B cell (primary cell): ENCODE results near the gene NUDT14. TPM values are rescaled to one million over a fixed set of nuclear protein-coding genes. Genes with fewer than 3 reads are reported as not detected.

ENCODE experiments used
- ATAC-seq: fragments of 200-7000 bp; cut with Tn5 transposase; one replicate; pipeline ENCODE4 v1.10.0; 2021; ENCODE audit warnings: low read depth, mild to moderate bottlenecking, moderate number of reproducible peaks, moderate library complexity
- CTCF ChIA-PET: fragments of 350-600 bp; sonication (Branson Sonifier 250); formaldehyde crosslinking; loops from one replicate; lab custom pipeline; 2021; ENCODE audit warnings: antibody characterized with exemption, inconsistent platforms; lab: Charles Lee
- POLR2A ChIA-PET: fragments of 350-600 bp; sonication (Branson Sonifier 250); formaldehyde crosslinking; loops from one replicate; lab custom pipeline; 2021; ENCODE audit warnings: antibody characterized with exemption; lab: Charles Lee
- DNase-seq: peaks from one replicate; pipeline ENCODE4 v3.0.0; 2013
- H2AFZ ChIP-seq: 2 replicates; pipeline ENCODE4 v1.6.1; 2012; ENCODE audit warnings: mild to moderate bottlenecking, low read depth, low read length; ENCODE audit not compliant: insufficient read depth, poor library complexity, severe bottlenecking
- H3K27ac ChIP-seq, 2 donors: 1 replicate in 1 of 2; 2 replicates in 1 of 2; pipeline ENCODE4 v1.5.1; 2012 to 2013; ENCODE audit warnings: low read length in 2 of 2, mild to moderate bottlenecking in 2 of 2, moderate library complexity in 1 of 2
- H3K27me3 ChIP-seq, 4 experiments: fragments of 200-600 bp in 1 of 4; sonication (generic) in 1 of 4; replicated peaks in 1 of 4; 1 replicate in 2 of 4; 2 replicates in 2 of 4; pipeline versions ENCODE4 v1.6.1 to v1.7.0; 2013 to 2016; ENCODE audit warnings: low read length in 3 of 4, mild to moderate bottlenecking in 2 of 4, mixed read lengths in 1 of 4, moderate library complexity in 1 of 4; ENCODE audit not compliant: insufficient read depth in 4 of 4, control insufficient read depth in 3 of 4; ENCODE audit errors: control extremely low read depth in 1 of 4
- H3K36me3 ChIP-seq, 2 experiments: replicated peaks in 1 of 2; 1 replicate in 1 of 2; 2 replicates in 1 of 2; pipeline versions ENCODE4 v1.6.1 to v1.7.1; 2013; ENCODE audit warnings: low read length in 1 of 2; ENCODE audit not compliant: insufficient read depth in 2 of 2, control insufficient read depth in 1 of 2; ENCODE audit errors: control extremely low read depth in 1 of 2, extremely low read depth in 1 of 2
- H3K4me1 ChIP-seq, 2 donors: fragments of 200-600 bp in 1 of 2; sonication (generic) in 1 of 2; 1 replicate in 1 of 2; 2 replicates in 1 of 2; pipeline versions ENCODE4 v1.5.1 to v1.6.1; 2013 to 2017; ENCODE audit warnings: low read length in 2 of 2; ENCODE audit not compliant: control insufficient read depth in 2 of 2, insufficient read depth in 2 of 2
- H3K4me2 ChIP-seq: replicated peaks from 2 replicates; pipeline ENCODE3; 2012; ENCODE audit warnings: mild to moderate bottlenecking, low read depth, low read length; ENCODE audit not compliant: poor library complexity, severe bottlenecking
- H3K4me3 ChIP-seq, 5 experiments: fragments of 200-600 bp in 1 of 5; sonication (generic) in 1 of 5; 1 replicate in 3 of 5; 2 replicates in 2 of 5; pipeline versions ENCODE4 v1.5.1 to v1.7.0; 2011 to 2016; ENCODE audit warnings: low read length in 4 of 5, mild to moderate bottlenecking in 4 of 5, low read depth in 2 of 5, control low read depth in 1 of 5, moderate library complexity in 1 of 5; ENCODE audit not compliant: insufficient read depth in 1 of 5; ENCODE audit errors: control extremely low read depth in 1 of 5, extremely low read depth in 1 of 5
- H3K79me2 ChIP-seq: fragments of 200-600 bp; sonication (generic); one replicate; pipeline ENCODE4 v1.6.0; 2016; ENCODE audit warnings: low read length; ENCODE audit not compliant: control insufficient read depth, insufficient read depth
- H3K9ac ChIP-seq: fragments of 200-600 bp; sonication (generic); 2 replicates; pipeline ENCODE4 v1.6.1; 2017; ENCODE audit warnings: mild to moderate bottlenecking, low read length, moderate library complexity
- H3K9me3 ChIP-seq, 3 donors: one replicate each; pipeline versions ENCODE4 v1.6.1 to v1.7.1; 2013; ENCODE audit warnings: low read length in 2 of 3; ENCODE audit not compliant: control insufficient read depth in 2 of 3, insufficient read depth in 1 of 3; ENCODE audit errors: control extremely low read depth in 1 of 3
- H4K20me1 ChIP-seq: 2 replicates; pipeline ENCODE4 v1.6.0; 2012; ENCODE audit warnings: mild to moderate bottlenecking, low read length; ENCODE audit not compliant: insufficient read depth, control insufficient read depth, poor library complexity, severe bottlenecking
- H3K27ac Mint-ChIP-seq: one replicate; pipeline ENCODE4 v1.8.0; 2021; ENCODE audit warnings: mixed read lengths
- H3K27me3 Mint-ChIP-seq: one replicate; pipeline ENCODE4 v1.8.0; 2021; ENCODE audit warnings: mixed read lengths
- H3K4me1 Mint-ChIP-seq: one replicate; pipeline ENCODE4 v1.8.0; 2021; ENCODE audit warnings: mixed read lengths
- H3K4me3 Mint-ChIP-seq: one replicate; pipeline ENCODE4 v1.8.0; 2021; ENCODE audit warnings: mixed read lengths
- H3K9me3 Mint-ChIP-seq: one replicate; pipeline ENCODE4 v1.8.0; 2022; ENCODE audit warnings: mixed read lengths; ENCODE audit not compliant: insufficient read depth
- EZH2 ChIP-seq: IDR thresholded peaks from 2 replicates; pipeline ENCODE4 v1.6.1; 2012; ENCODE audit warnings: borderline replicate concordance, low read depth, mild to moderate bottlenecking, moderate library complexity, low read length; ENCODE audit not compliant: insufficient read depth, poor library complexity, severe bottlenecking
- WGBS: methylation state at CpG from one replicate; pipeline ENCODE4 v1.1.5; 2013; ENCODE audit warnings: missing lambda C conversion rate; ENCODE audit not compliant: insufficient coverage; 5-methylcytosine and 5-hydroxymethylcytosine counted together
- intact Hi-C: fragments of 100-400 bp; cut with micrococcal nuclease; formaldehyde crosslinking; loops from one replicate; pipeline ENCODE4 v1.10.0; 2022
- polyA plus RNA-seq: library from polyadenylated mRNA; depleted of rRNA; stranded (reverse); fragments of >200 nt; gene quantifications from 2 replicates; pipeline ENCODE4 v1.2.3, GENCODE V29; 2012
- total RNA-seq, 2 donors: library from RNA; stranded (reverse); fragments of 120-200 nt in 1 of 2; gene quantifications; 1 replicate in 1 of 2; 2 replicates in 1 of 2; pipeline versions ENCODE4 v1.2.3 to v1.2.4, GENCODE V29; 2013 to 2022
- TF ChIP-seq, protein P1 (sequence below): fragments of 200-600 bp; IDR thresholded peaks from one replicate; pipeline ENCODE4 v1.8.0; 2022; ENCODE audit warnings: antibody characterized with exemption, mild to moderate bottlenecking

Gene NUDT14
- total and polyA plus RNA-seq, 2 donors (not counting 1 experiment from before 2014, with no cell fraction given): 17.4 to 31.6 TPM

DNA sequence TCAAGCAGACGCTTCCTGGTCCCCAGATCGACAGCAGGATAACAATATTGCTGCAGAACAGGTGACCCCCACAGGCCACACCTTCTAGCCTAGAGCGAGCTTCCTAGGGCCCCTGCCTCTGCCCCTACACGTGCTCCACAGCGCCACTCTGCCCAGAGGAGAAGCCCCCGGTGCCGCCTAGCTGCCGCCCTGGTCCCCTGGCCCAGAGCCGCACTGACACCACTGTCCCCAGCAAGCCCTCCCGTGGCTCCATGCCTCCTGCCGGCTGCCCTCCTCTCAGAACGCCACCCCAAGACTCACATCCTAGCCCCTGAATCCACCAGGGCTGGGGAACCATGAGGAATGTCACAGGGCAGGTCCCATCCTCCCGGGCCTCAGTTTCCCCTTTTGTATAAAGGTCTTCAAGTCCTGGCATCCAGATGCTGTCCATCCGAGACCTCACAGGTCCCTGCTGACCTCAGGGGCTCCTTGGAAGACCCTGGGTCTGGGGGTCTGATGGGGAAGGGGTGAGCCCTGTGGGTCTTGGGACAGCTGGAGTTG, 43.6 kb downstream of the NUDT14 start:
- Histone ChIP-seq H3K27me3 (peaks cover 0 to 4% (median 0%) of the 10 kb centered on the region in 4 experiments), H3K9me3 (peaks cover 1 to 33% (median 18%) of the 10 kb centered on the region in 3 donors), H3K9ac (no peak overlapping the region), H3K36me3 (no peaks in the 10 kb centered on the region), H3K27ac (no peak overlapping the region), H3K4me2 (no peak overlapping the region), H3K79me2 (no peaks in the 10 kb centered on the region), H3K4me1 (no peaks in the 10 kb centered on the region), H3K4me3 (no peak overlapping the region), H2AFZ (no peak overlapping the region), H4K20me1 (no peaks in the 10 kb centered on the region)
- no peak for ATAC-seq
- Mint-ChIP-seq H3K9me3 (peaks cover 10% of the 10 kb centered on the region), H3K4me1 (no peaks in the 10 kb centered on the region), H3K27ac (no peak overlapping the region), H3K27me3 (peaks cover 8% of the 10 kb centered on the region), H3K4me3 (no peak overlapping the region)
- 93% methylated on average over 13 of the region's 14 CpGs for WGBS
- POLR2A ChIA-PET: interaction anchor here (0.6 kb wide), 1 partner anchor 158 kb away, joined by 3 read pairs; no protein-coding TSS in a partner anchor
- CTCF ChIA-PET: no interaction called here
- no peak for DNase-seq
- intact Hi-C loops: no loop called here
- TF ChIP-seq EZH2: no peak
- TF ChIP-seq, protein P1, sequence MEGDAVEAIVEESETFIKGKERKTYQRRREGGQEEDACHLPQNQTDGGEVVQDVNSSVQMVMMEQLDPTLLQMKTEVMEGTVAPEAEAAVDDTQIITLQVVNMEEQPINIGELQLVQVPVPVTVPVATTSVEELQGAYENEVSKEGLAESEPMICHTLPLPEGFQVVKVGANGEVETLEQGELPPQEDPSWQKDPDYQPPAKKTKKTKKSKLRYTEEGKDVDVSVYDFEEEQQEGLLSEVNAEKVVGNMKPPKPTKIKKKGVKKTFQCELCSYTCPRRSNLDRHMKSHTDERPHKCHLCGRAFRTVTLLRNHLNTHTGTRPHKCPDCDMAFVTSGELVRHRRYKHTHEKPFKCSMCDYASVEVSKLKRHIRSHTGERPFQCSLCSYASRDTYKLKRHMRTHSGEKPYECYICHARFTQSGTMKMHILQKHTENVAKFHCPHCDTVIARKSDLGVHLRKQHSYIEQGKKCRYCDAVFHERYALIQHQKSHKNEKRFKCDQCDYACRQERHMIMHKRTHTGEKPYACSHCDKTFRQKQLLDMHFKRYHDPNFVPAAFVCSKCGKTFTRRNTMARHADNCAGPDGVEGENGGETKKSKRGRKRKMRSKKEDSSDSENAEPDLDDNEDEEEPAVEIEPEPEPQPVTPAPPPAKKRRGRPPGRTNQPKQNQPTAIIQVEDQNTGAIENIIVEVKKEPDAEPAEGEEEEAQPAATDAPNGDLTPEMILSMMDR: no peak
